IMR-90 (cell line): Measurements from ENCODE around the gene TEX264. TPM values are rescaled to one million over a fixed set of nuclear protein-coding genes. Genes with fewer than 3 reads are reported as not detected.

Experiments used
- ATAC-seq: fragments of 200-7000 bp; cut with Tn5 transposase; 2 replicates; pipeline ENCODE4 v1.9.1; 2020; ENCODE audit warnings: low read depth, mild to moderate bottlenecking, moderate library complexity
- BruUV-seq: library from RNA; stranded (reverse); fragments of 400-500 nt; replicated peaks from 2 replicates; lab custom pipeline; 2021; lab: Mats Ljungman, UMichigan
- CTCF ChIA-PET: fragments of 300-600 bp; formaldehyde crosslinking; extraction: SDS; loops from one replicate; lab custom pipeline; 2021; ENCODE audit warnings: antibody characterized with exemption; lab: Yijun Ruan, JAX
- POLR2A ChIA-PET: fragments of 300-600 bp; sonication (Branson Sonifier 250); formaldehyde crosslinking; loops from one replicate; lab custom pipeline; 2022; ENCODE audit warnings: antibody characterized with exemption; ENCODE audit not compliant: unreplicated experiment; lab: Charles Lee
- DNase-seq: peaks from one replicate; pipeline ENCODE4 v3.0.0; 2013
- H2AFZ ChIP-seq: replicated peaks from 2 replicates; pipeline ENCODE3; 2013; ENCODE audit warnings: low read length, mild to moderate bottlenecking; ENCODE audit not compliant: poor library complexity
- H2AK5ac ChIP-seq: 2 replicates; pipeline ENCODE4 v1.6.1; 2013; ENCODE audit warnings: low read depth, low read length, inconsistent platforms
- H2AK9ac ChIP-seq: replicated peaks from 2 replicates; pipeline ENCODE3; 2013; ENCODE audit warnings: mild to moderate bottlenecking, low read depth, low read length, moderate library complexity; ENCODE audit not compliant: poor library complexity
- H2BK120ac ChIP-seq: 2 replicates; pipeline ENCODE4 v1.6.1; 2013; ENCODE audit warnings: low read depth, low read length, inconsistent platforms
- H2BK15ac ChIP-seq: 3 replicates; pipeline ENCODE4 v1.6.1; 2013; ENCODE audit warnings: low read depth, low read length, inconsistent platforms
- H2BK20ac ChIP-seq: 2 replicates; pipeline ENCODE4 v1.6.1; 2013; ENCODE audit warnings: low read depth, mild to moderate bottlenecking, inconsistent platforms, low read length, moderate library complexity
- H2BK5ac ChIP-seq: 2 replicates; pipeline ENCODE4 v1.6.1; 2013; ENCODE audit warnings: mild to moderate bottlenecking, low read depth, low read length, inconsistent platforms; ENCODE audit not compliant: poor library complexity, severe bottlenecking
- H3K14ac ChIP-seq: replicated peaks from 2 replicates; pipeline ENCODE4 v1.6.1; 2013; ENCODE audit warnings: low read depth, low read length, inconsistent platforms
- H3K18ac ChIP-seq: 2 replicates; pipeline ENCODE4 v1.6.1; 2013; ENCODE audit warnings: low read depth, low read length, control low read depth
- H3K23ac ChIP-seq: 2 replicates; pipeline ENCODE4 v1.6.1; 2013; ENCODE audit warnings: low read depth, low read length, inconsistent platforms
- H3K27ac ChIP-seq: 2 replicates; pipeline ENCODE4 v1.5.1; 2013; ENCODE audit warnings: mild to moderate bottlenecking, control low read depth, low read length; ENCODE audit not compliant: insufficient read depth
- H3K27me3 ChIP-seq: 2 replicates; pipeline ENCODE4 v1.6.1; 2013; ENCODE audit warnings: low read length; ENCODE audit not compliant: control insufficient read depth, insufficient read depth
- H3K36me3 ChIP-seq: 2 replicates; pipeline ENCODE4 v1.6.1; 2013; ENCODE audit warnings: low read length, mixed read lengths; ENCODE audit not compliant: control insufficient read depth, insufficient read depth
- H3K4ac ChIP-seq: 2 replicates; pipeline ENCODE4 v1.6.1; 2013; ENCODE audit warnings: low read depth, low read length, inconsistent platforms
- H3K4me1 ChIP-seq: 2 replicates; pipeline ENCODE4 v1.6.1; 2013; ENCODE audit warnings: low read length, mixed read lengths; ENCODE audit not compliant: control insufficient read depth, insufficient read depth
- H3K4me2 ChIP-seq: 2 replicates; pipeline ENCODE4 v1.6.1; 2013; ENCODE audit warnings: low read depth, mild to moderate bottlenecking, control low read depth, low read length, moderate library complexity
- H3K4me3 ChIP-seq: 2 replicates; pipeline ENCODE4 v1.5.1; 2013; ENCODE audit warnings: low read depth, mild to moderate bottlenecking, control low read depth, low read length, moderate library complexity; ENCODE audit not compliant: insufficient read depth
- H3K56ac ChIP-seq: 2 replicates; pipeline ENCODE4 v1.6.1; 2013; ENCODE audit warnings: low read length, inconsistent platforms; ENCODE audit not compliant: insufficient read depth; ENCODE audit errors: extremely low read depth
- H3K79me1 ChIP-seq, 2 experiments: 2 replicates each; pipeline ENCODE4 v1.6.1; 2013; ENCODE audit warnings: low read length in 2 of 2, inconsistent platforms in 1 of 2, low read depth in 1 of 2
- H3K9ac ChIP-seq: 2 replicates; pipeline ENCODE4 v1.6.1; 2013; ENCODE audit warnings: low read depth, low read length, control low read depth
- H3K9me1 ChIP-seq: 2 replicates; pipeline ENCODE4 v1.6.1; 2013; ENCODE audit warnings: low read length, inconsistent platforms; ENCODE audit not compliant: insufficient read depth
- H3K9me3 ChIP-seq: 2 replicates; pipeline ENCODE4 v1.6.1; 2013; ENCODE audit warnings: low read length; ENCODE audit not compliant: control insufficient read depth, insufficient read depth
- H4K20me1 ChIP-seq: 2 replicates; pipeline ENCODE4 v1.6.1; 2013; ENCODE audit warnings: low read length, inconsistent platforms; ENCODE audit not compliant: insufficient read depth
- H4K5ac ChIP-seq: 2 replicates; pipeline ENCODE4 v1.6.1; 2013; ENCODE audit warnings: mild to moderate bottlenecking, low read depth, low read length, control low read depth
- H4K8ac ChIP-seq, 2 experiments: 2 replicates each; pipeline ENCODE4 v1.6.1; 2013; ENCODE audit warnings: low read depth in 2 of 2, low read length in 2 of 2, control low read depth in 1 of 2, inconsistent platforms in 1 of 2
- H4K91ac ChIP-seq: 2 replicates; pipeline ENCODE4 v1.6.1; 2013; ENCODE audit warnings: low read depth, low read length, inconsistent platforms; ENCODE audit not compliant: insufficient read depth
- CTCF ChIP-seq: conservative IDR thresholded peaks from 2 replicates; pipeline ENCODE4 v1.5.1; 2012; ENCODE audit warnings: mild to moderate bottlenecking, low read depth, low read length, improper control_type of control experiment
- FOS ChIP-seq: fragments of 150-350 bp; IDR thresholded peaks from 2 replicates; pipeline ENCODE4 v1.6.1; 2016; ENCODE audit warnings: low read depth, low read length
- MAZ ChIP-seq: IDR thresholded peaks from 2 replicates; pipeline ENCODE4 v1.6.1; 2012; ENCODE audit warnings: low read depth, mild to moderate bottlenecking, low read length, improper control_type of control experiment, moderate library complexity, borderline replicate concordance
- RAD21 ChIP-seq: IDR thresholded peaks from 2 replicates; pipeline ENCODE4 v1.6.1; 2012; ENCODE audit warnings: low read length, improper control_type of control experiment
- SMC3 ChIP-seq: fragments of 150-350 bp; IDR thresholded peaks from 2 replicates; pipeline ENCODE4 v1.6.1; 2016; ENCODE audit warnings: low read depth, mild to moderate bottlenecking, antibody characterized with exemption, low read length, moderate library complexity
- USF2 ChIP-seq: fragments of 150-350 bp; IDR thresholded peaks from 2 replicates; pipeline ENCODE4 v1.6.1; 2017; ENCODE audit warnings: mild to moderate bottlenecking, antibody characterized with exemption, low read length, low read depth
- WGBS, 2 experiments: methylation state at CpG; one replicate each; pipeline versions ENCODE4 v1.1.5 to v1.1.7; 2013; ENCODE audit warnings: missing lambda C conversion rate in 2 of 2; ENCODE audit not compliant: insufficient read length in 1 of 2; ENCODE audit errors: extremely low coverage in 2 of 2; 5-methylcytosine and 5-hydroxymethylcytosine counted together
- dilution Hi-C: fragments of 300-500 bp; cut with HindIII; formaldehyde crosslinking; loops from one replicate; pipeline ENCODE4 v1.14.3; 2018; ENCODE audit warnings: low sequenced_read_pairs; ENCODE audit not compliant: unreplicated experiment
- in situ Hi-C: fragments of 300-500 bp; cut with MboI; formaldehyde crosslinking; loops from 3 replicates; pipeline ENCODE4 v1.14.3; 2019; ENCODE audit warnings: low sequenced_read_pairs, inconsistent platforms, mixed read lengths
- intact Hi-C: fragments of 100-400 bp; cut with micrococcal nuclease; formaldehyde crosslinking; loops from 2 replicates; pipeline ENCODE4 v1.10.0; 2022
- polyA plus RNA-seq, 3 experiments: library from polyadenylated mRNA; depleted of rRNA; stranded (reverse); fragments of >200 nt; gene quantifications; 2 replicates each; pipeline ENCODE4 v1.2.3, GENCODE V29; 2012; ENCODE audit warnings: low replicate concordance in 1 of 3
- total RNA-seq: library from RNA; depleted of rRNA; stranded (reverse); fragments of >200 nt; gene quantifications from 2 replicates; pipeline ENCODE4 v1.2.3, GENCODE V29; 2012

TEX264 gene
- total and polyA plus RNA-seq, 2 of the 4 experiments (the other 2 are of a cell fraction), result 30.3 to 45.0 TPM

- Histone ChIP-seq H3K27me3 (peaks cover 2% of the 10 kb centered on the region; the same call in 1 of the 2 replicates), H2BK120ac (no peak overlapping the region), H4K20me1 (no peaks in the 10 kb centered on the region), H2AK9ac (no peak overlapping the region), H2AFZ (no peak overlapping the region), H2BK15ac (no peak overlapping the region), H4K5ac (no peak overlapping the region), H3K79me1 (no peaks in the 10 kb centered on the region), H3K36me3 (no peaks in the 10 kb centered on the region), H3K27ac (no peak overlapping the region), H3K4ac (no peak overlapping the region), H2AK5ac (no peak overlapping the region), H3K14ac (no peak overlapping the region), H3K4me3 (no peak overlapping the region), H4K91ac (no peak overlapping the region), H3K9me1 (no peaks in the 10 kb centered on the region; the same call in 1 of the 2 replicates), H3K23ac (no peak overlapping the region), H2BK20ac (no peak overlapping the region), H2BK5ac (no peak overlapping the region), H3K4me2 (no peak overlapping the region), H3K9me3 (no peaks in the 10 kb centered on the region), H4K8ac (no peak overlapping the region), H3K18ac (no peak overlapping the region), H3K4me1 (no peaks in the 10 kb centered on the region), H3K9ac (no peak overlapping the region), H3K56ac (no peak overlapping the region)
- intact Hi-C loops, result no loop called here
- TF ChIP-seq CTCF, result peak; percentile 78
- TF ChIP-seq RAD21, result peak; percentile 35; the same call in 1 of the 2 replicates
- no peak for TF ChIP-seq USF2
- TF ChIP-seq MAZ, result no peak
- TF ChIP-seq SMC3, result 0 out of 2 replicates have a peak, but pooled peaks have one; percentile 29
- no peak for TF ChIP-seq FOS
- peak; percentile 20 for DNase-seq
- ATAC-seq, result peak; percentile 90
- dilution Hi-C loops, result no loop called here
- ChIA-PET POLR2A (no interaction called here), CTCF (interaction anchor here (0.6 to 1.2 kb wide), 5 partner anchors 8 to 83 kb away, joined by 3 to 9 read pairs (median 4); no protein-coding TSS in a partner anchor)
- WGBS, 2 experiments, result 39% methylated on average over 5 of the region's 16 CpGs; no CpG with 5 or more reads in 1 of the 2 experiments
- BruUV-seq, result no TSS peak
- in situ Hi-C loops, result no loop called here
Measured at GRCh38 chr3:51718547-51719409, 47.7 kb downstream of the TEX264 start.
